GM21786 (cell line): ENCODE data around the gene SVOPL.

ENCODE experiments used
- ATAC-seq: cut with Tn5 transposase; IDR thresholded peaks from one replicate; pipeline ENCODE4 v1.9.1; 2021; ENCODE audit not compliant: unreplicated experiment

The SVOPL gene

GRCh38 chr7:138608275-138608674 is 92.9 kb downstream of the SVOPL start:
- no peak for ATAC-seq

DNA sequence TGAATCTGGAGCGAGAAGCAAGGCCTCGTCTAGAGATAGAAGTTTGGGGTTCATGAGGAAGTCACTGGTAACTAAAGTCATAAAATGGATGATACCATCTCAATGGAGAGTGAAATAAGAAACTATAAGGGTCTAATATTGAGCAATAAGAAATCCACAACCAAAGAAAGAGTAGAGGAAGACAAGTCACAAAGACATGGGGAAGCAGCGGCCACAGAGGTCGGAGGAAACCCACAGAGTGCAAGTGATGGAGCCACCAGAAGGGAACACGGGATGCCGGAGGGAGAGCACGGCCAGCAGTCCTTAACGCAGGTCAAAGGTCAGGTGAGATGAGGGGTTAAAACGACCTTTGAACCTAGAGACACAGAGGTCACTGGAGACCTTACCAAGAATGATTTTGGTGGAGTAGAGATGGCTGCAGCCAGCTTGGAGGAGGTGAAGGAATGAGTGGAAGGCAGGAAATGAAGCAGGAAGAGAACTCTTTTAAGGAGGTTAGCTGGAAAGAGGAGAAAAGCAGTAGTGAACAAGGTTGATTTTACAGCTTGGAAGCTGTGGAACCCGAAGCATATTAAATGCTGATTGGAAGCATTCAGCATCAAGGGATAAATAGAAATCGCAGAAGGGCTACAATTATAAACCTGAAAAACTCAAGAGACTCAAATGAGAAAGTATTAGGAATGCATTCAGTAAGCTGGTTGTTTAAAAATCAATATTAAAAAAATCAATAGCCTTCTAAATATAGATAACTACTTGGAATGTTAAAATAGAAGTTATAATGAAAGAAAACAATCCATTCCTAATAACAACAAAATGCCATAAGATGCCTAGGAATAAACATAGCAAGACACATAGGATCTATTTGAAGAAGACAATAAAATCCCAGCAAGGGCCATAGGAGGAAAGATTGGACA is 93.7 kb downstream of the SVOPL start:
- ATAC-seq, result no peak

GRCh38 chr7:138606236-138606635 is 94.9 kb downstream of the SVOPL start:
- no peak for ATAC-seq

GRCh38 chr7:138603549-138604318 is 97.4 kb downstream of the SVOPL start:
- no peak for ATAC-seq

GRCh38 chr7:138602451-138602850 is 98.7 kb downstream of the SVOPL start:
- no peak for ATAC-seq

DNA sequence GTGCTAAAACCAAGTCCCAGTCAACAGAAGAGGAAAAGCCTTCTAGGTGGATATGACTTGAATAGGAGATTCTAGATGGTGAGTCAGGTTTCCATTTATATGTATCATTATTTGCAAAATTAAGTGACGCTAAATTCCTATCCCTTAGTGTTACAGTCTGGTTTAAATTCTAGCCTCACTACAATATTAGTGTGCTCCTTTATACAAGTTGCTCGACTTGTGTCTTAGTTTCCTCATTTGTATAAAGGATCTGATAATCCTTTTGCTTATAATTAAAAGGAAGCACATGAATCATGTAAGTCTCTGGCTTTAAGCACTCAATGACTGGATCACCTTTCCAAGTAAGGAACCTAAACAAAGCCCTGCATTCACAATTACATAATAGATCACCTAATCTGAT is 105.7 kb downstream of the SVOPL start:
- no peak for ATAC-seq

DNA sequence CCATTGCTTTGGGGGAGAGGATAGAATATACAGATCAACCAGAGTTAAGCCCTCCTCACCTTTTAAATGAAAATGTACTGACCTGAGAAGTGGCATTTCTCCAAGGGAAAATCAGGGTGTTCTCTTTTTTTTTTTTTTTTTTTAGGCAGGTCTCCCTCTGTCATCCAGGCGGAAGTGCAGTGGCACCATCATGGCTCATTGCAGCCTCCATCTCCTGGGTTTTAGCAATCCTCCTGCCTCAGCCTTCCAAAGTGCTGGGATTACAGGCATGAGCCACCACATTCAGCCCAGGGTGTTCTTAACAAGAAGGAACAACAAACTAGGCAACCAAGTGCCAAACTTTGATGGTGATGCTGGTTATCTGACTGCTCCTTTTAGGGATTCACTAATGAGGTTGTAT is 111.0 kb downstream of the SVOPL start:
- no peak for ATAC-seq

- ATAC-seq, result no peak
These were observed 112.2 kb downstream of the SVOPL start for GRCh38 chr7:138588986-138589385.

DNA sequence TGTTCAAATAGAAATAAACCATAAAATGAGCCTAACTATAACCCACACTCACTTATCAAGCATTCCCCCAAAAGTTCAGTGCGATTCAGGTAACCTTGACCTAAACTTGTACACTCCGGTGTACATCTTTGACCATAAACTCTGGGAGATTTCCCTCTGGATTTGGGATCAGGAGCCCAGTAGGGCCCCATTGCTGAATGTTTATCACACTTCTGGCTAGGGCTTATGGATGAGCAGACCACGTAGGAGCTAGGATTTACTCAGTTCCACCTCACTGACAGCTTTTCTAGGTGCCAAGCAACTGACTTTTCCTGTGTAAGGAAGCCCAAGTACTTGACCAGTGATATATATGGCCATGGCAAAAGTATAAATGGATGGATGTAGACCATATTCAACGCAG is 113.7 kb downstream of the SVOPL start:
- no peak for ATAC-seq

- ATAC-seq, result no peak
These were observed 115.7 kb downstream of the SVOPL start for GRCh38 chr7:138585283-138585993.

- no peak for ATAC-seq
These were observed 116.5 kb downstream of the SVOPL start for GRCh38 chr7:138584696-138585095.

GRCh38 chr7:138584283-138584682 is 116.9 kb downstream of the SVOPL start:
- ATAC-seq, result no peak

GRCh38 chr7:138581065-138581464 is 120.1 kb downstream of the SVOPL start:
- no peak for ATAC-seq

GRCh38 chr7:138579671-138580070 is 121.5 kb downstream of the SVOPL start:
- ATAC-seq, result no peak

DNA sequence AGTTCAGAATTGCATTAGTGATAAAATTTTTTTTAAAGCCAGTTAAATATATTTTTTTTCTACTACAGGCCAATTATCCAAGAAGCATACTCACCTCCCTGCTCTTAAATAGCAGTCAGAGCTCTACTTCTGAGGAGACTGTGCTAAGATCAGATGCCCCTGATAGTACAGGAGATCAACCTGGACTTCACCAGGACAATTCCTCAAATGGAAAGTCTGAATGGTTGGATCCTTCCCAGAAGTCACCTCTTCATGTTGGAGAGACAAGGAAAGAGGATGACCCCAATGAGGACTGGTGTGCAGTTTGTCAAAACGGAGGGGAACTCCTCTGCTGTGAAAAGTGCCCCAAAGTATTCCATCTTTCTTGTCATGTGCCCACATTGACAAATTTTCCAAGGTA is 122.0 kb downstream of the SVOPL start:
- ATAC-seq, result no peak

- ATAC-seq, result no peak
These were observed 125.2 kb downstream of the SVOPL start for GRCh38 chr7:138575897-138576428.

GRCh38 chr7:138573741-138574140 is 127.4 kb downstream of the SVOPL start:
- no peak for ATAC-seq

- ATAC-seq, result no peak
These were observed 130.4 kb downstream of the SVOPL start for GRCh38 chr7:138570715-138571114.

DNA sequence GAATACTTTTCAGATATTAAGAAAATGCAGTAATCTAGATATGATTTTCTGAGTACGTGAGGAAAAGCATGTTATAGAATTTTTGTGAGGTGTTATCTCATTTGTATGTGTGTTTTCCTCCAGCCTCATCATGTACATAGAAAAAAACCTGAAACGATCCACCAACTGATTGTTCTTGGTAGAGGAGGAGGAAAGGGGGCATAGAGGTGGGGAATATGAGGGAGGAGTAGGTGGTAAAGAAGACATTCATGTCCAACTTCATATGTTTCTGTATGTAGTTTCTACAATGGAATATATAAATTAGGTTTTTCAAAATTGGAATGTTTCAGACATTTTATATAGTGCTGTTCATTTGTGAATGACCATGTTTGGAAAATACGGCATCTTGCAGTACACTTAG is 131.7 kb downstream of the SVOPL start:
- no peak for ATAC-seq

GRCh38 chr7:138568655-138569054 is 132.5 kb downstream of the SVOPL start:
- no peak for ATAC-seq

- no peak for ATAC-seq
These were observed 135.6 kb downstream of the SVOPL start for GRCh38 chr7:138565451-138566114.
